Right lobe of liver (tissue), 4 donors: ENCODE data around the gene EEF1A1.

Experiments
- CTCF ChIP-seq, 4 donors: fragments of 200-600 bp in 3 of 4; fragments of 450-650 bp in 1 of 4; IDR thresholded peaks; one replicate each; pipeline versions ENCODE4 v1.5.1 to v1.8.0; 2016 to 2022; ENCODE audit warnings: antibody characterized with exemption in 4 of 4, mild to moderate bottlenecking in 2 of 4
- POLR2A ChIP-seq: fragments of 450-650 bp; IDR thresholded peaks from one replicate; pipeline ENCODE4 v1.6.1; 2017; ENCODE audit warnings: antibody characterized with exemption, mild to moderate bottlenecking
- donor health status: DM: no; HTN: no; CAD: no.
- donor health status: DM: no; HTN: no; CAD: no.
- donor health status: DM: no; HTN: yes; CAD: no.

- TF ChIP-seq CTCF (IDR thresholded peaks at IDR 0.05) (no peak), POLR2A (peak; percentile 45)
Observed at GRCh38 chr6:73516514-73517489, 4.0 kb downstream of the EEF1A1 start.
